ENCODE data around the gene GPR173.

GRCh38 chrX:53004038-53004437 lies 44.6 kb upstream of the GPR173 start:
- no peak for TF ChIP-seq YY1 (IDR thresholded peaks at IDR 0.05; ENCODE audit: insufficient read depth, insufficient read length)
- TF ChIP-seq SUZ12 (IDR thresholded peaks at IDR 0.05; ENCODE audit: extremely low read depth, insufficient read depth, insufficient read length): no peak

Data from NT2/D1 (cell line).